ENCODE data around the gene ITK.

- TF ChIP-seq TAF1 (IDR thresholded peaks at IDR 0.05; ENCODE audit: low read depth, low read length) = no peak
- no peak for TF ChIP-seq POLR2A (IDR thresholded peaks at IDR 0.05; ENCODE audit: low read depth, low read length)
- TF ChIP-seq POU2F2 (IDR thresholded peaks at IDR 0.05; ENCODE audit: low read depth, low read length) = no peak
These were observed 1.7 kb upstream of the ITK start for GRCh38 chr5:157178966-157179365.
